Glomerular visceral epithelial cell (primary cell): ENCODE results near the gene SIN3B.
A peak's percentile ranks its signal among the peaks of the same experiment; 100 is the strongest.
"Not testable (repeated sequence)": the region's sequence is repeated elsewhere in the genome, so short reads cannot be mapped to it uniquely, and the experiment has no call there.

ENCODE experiments used
- DNase-seq: peaks from one replicate; pipeline ENCODE4 v3.0.0-alpha.2; 2016; ENCODE audit errors: extremely low spot score

The SIN3B gene

DNA sequence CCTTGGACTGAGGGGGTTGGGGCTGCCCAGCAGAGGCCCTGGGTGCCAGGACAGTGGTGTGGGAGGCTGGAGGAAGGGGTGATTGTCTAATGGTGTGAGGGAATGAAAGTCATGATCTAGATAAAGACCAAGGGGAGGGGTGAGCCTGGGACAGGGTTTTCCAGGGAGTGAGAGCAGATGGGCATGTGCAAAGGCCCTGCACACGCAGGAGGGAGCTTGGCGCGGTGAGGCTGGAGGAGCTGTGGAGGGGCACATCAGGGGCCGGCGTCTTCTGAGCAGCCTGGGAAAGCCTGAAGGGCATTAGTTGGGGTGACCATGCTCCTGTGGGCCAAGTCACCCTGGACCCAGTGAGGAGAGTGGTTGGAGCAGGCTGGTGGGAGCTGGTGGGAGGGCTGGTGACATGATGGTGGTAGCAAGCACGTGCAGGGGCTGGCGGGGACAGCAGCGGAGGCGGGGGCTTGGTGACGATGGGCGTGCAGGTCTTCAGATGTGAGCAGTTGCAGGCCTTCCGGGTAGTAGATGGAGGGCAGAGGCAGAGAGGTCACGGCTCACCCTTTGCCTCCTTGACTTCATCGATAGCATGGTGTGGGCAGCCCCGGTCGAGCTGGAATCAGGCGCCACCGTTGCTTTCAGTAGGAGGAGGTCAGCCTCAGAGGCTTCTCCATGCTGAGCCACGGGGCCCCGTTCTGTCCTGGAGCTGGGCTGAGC is 39.4 kb downstream of the SIN3B start:
- no peak for DNase-seq

DNA sequence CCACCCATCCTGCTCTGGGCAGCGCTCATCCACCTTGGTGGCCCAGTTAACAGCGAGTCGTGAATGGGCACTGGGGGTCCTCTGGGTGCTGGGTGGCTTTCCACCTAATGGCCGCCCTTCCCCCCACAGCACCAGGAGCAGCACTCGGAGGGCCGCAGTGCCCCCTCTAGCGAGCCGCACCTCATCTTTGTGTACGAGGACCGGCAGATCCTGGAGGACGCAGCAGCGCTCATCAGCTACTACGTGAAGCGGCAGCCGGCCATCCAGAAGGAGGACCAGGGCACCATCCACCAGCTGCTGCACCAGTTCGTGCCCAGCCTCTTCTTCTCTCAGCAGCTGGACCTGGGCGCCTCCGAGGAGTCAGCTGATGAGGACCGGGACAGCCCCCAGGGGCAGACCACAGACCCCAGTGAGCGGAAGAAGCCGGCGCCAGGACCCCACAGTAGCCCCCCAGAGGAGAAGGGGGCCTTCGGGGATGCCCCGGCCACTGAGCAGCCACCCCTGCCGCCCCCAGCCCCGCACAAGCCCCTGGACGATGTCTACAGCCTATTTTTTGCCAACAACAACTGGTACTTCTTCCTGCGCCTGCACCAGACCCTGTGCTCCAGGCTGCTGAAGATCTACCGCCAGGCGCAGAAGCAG is 40.3 kb downstream of the SIN3B start:
- DNase-seq: no peak

DNA sequence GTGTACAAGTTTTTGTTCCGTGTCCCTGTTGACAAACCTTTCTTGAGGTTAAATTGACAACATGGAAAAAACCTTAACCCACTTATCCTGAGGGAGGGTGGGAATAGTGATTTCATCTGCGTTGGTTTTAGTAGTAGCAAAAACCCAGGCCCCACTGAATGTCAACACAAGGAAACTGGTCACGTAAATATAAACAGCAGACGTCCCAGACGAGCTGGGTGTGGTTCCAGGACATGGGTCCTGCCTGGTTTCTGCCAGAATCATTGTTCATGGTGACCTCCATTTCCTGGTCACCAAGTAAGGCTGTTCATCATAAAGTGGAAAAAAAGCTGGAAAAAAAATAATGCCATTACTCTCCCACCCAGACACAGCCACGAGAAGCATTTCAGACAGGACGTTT is 42.7 kb downstream of the SIN3B start:
- DNase-seq: no peak

DNA sequence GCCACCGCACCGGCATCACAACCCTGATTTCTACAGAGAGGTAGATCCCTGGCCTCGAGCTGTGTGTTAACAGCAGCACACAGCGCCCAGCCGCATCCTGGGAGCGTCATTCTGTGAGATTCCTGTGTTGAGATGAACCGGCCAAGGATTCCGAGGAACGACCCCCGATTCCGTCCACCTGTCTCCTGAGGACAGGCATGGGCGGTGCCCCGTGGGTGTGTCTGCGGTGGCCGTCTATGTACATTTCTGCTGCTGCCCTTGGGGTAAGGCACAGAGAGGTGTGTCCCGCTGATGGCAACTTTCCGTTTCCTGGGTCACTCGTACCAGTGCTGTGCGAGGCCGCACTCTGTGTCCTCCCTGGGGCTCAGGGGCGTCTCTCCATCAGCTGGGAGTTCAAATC is 43.5 kb downstream of the SIN3B start:
- no peak for DNase-seq

DNA sequence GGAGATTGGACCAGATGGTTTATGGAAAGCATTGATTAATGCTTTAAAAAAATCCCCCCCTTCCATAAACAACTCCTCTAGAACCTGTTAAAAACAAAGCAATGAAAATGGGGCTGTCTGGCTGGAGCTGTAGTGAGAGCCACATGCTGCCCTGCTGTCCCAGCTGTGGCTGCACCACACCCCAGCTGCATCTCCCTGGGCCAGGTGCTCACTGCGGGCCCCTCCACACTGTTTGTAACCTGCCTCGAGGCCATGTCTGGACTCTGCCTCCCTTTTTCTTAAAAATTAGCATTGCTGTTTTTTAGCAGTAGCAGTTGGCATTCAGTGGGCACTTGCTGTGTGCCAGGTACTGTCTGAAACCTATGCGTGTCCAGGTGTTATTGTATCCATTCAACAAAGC is 44.4 kb downstream of the SIN3B start:
- DNase-seq: no peak

DNA sequence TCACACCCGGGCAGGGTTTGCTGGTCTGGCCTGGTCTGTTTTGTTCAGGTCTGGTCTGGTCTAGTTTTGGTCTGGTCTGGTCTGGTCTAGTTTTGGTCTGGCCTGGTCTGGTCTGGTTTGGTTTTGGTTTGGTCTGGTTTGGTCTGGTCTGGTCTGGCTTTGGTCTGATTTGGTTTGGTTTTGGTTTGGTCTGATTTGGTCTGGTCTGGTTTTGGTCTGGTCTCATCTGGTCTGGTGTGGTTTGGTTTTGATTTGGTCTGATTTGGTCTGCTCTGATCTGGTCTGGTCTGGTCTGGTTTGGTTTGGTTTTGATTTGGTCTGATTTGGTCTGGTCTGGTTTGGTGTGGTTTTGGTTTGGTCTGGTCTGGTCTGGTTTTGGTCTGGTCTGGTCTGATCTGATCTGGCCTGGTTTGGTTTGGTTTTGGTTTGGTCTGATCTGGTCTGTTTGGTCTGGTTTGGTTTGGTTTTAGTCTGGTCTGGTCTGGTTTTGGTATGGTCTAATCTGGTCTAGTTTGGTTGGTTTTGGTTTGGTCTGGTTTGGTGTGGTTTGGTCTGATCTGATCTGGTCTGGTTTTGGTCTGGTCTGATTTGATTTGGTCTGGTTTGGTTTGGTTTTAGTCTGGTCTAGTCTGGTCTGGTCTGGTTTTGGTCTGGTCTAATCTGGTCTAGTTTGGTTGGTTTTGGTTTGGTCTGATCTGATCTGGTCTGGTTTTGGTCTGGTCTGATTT is 45.2 kb downstream of the SIN3B start:
- DNase-seq: no peak

DNA sequence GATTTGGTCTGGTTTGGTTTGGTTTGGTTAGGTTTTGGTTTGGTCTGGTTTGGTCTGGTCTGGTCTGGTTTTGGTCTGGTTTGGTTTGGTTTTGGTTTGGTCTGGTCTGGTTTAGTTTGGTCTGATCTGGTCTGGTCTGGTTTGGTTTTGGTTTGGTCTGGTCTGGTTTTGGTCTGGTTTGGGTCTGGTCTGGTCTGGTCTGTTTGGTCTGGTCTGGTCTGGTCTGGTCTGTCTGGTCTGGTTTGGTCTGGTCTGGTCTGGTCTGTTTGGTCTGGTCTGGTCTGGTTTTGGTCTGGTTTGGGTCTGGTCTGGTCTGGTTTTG is 45.7 kb downstream of the SIN3B start:
- not testable (repeated sequence) for DNase-seq

DNA sequence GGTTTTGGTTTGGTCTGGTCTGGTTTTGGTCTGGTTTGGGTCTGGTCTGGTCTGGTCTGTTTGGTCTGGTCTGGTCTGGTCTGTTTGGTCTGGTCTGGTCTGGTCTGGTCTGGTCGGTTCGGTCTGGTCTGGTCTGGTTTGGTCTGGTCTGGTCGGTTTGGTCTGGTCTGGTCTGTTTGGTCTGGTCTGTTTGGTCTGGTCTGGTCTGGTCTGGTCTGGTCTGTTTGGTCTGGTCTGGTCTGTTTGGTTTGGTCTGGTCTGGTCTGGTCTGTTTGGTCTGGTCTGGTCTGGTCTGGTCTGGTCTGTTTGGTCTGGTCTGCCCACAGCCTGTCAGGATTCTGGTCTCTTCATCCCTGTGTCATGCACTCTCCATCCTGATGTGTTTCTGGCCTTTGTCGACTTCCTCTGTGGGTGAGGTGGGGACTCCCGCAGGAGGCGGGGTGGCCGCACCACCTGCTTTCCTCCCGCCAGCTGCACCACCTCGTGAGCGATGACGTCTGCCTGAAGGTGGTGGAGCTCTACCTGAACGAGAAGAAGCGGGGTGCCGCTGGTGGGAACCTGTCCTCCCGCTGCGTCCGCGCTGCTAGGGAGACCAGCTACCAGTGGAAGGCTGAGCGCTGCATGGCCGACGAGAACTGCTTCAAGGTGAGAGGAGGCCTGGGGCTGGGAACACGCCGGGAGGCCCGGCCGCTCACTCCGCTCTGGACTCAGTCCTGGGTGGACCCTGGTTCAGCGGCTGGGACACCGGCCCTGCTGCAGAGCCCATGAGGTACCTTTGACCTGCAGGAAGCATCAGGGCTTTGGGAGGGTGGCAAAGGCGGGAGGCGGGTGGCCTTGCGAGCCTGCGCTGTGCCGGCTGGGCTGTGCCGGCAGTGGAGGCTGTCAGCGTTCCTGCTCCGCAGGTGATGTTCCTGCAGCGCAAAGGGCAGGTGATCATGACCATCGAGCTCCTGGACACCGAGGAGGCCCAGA is 46.7 kb downstream of the SIN3B start:
- DNase-seq: no peak

DNA sequence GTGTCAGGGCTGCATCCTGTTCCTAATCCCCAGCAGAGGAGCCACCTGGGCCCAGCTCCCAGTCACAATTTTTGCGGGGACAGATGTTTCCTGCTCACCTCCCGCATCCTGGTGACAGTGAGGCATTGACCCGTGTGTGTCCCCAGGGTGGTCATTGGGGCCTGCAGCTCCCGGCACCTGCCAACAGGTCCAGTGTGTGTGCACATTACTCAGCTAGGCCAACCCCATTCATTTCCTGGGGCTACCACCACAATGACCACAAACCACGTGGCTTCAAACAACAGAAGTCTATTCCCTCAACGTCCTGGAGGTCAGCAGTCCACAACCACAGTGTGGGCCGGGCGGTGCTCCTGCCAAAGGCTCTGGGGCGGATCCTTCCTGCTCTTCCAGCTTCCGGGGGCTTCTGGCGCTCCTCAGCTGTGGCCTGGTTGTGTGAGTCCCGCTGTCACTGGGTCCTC is 47.7 kb downstream of the SIN3B start:
- peak; percentile 88 for DNase-seq

DNA sequence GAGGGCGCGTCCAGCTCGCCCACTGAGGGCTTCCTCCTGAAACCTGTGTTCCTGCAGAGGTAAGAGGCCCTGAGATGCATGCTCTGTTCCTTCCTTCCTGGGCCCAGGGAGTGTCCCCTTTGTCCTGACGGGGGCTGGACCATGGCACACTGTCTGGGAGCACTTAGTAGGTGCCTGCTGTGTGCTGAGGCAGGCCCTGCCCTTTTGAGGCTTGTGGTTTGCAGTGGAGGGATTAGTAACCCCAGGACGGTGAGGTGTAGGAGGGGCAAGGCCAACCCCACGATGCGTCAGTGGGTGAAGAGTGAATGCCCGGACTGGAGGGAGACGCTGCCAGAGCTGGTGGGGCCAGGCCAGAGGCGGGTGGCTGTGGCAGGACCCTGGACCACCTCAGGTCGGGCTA is 48.4 kb downstream of the SIN3B start:
- DNase-seq: peak; percentile 18

DNA sequence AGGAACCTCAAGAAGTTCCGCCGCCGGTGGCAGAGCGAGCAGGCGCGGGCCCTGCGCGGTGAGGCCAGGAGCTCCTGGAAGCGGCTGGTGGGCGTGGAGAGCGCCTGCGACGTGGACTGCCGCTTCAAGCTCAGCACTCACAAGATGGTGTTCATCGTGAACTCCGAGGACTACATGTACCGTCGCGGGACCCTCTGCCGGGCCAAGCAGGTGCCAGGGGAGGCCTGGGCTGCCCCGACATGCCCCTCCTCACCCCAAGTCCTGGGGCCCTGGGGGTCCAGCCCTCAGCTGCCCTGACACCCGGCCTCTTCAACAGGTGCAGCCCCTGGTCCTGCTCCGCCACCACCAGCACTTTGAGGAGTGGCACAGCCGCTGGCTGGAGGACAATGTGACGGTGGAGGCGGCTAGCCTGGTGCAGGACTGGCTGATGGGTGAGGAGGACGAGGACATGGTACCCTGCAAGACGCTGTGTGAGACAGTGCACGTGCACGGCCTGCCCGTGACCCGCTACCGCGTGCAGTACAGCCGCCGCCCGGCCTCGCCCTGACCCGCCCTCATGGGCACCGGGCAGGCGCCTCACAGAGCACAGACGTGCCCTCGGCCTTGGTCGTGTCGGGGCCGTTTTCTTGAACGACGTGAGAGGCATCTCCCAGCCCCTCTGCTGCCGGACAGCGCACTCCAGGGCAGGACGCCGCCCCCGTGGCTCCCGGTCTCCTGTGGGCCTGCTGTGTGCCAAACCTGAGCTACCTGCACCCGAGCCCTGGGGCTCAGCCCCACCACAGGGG is 49.2 kb downstream of the SIN3B start:
- no peak for DNase-seq

DNA sequence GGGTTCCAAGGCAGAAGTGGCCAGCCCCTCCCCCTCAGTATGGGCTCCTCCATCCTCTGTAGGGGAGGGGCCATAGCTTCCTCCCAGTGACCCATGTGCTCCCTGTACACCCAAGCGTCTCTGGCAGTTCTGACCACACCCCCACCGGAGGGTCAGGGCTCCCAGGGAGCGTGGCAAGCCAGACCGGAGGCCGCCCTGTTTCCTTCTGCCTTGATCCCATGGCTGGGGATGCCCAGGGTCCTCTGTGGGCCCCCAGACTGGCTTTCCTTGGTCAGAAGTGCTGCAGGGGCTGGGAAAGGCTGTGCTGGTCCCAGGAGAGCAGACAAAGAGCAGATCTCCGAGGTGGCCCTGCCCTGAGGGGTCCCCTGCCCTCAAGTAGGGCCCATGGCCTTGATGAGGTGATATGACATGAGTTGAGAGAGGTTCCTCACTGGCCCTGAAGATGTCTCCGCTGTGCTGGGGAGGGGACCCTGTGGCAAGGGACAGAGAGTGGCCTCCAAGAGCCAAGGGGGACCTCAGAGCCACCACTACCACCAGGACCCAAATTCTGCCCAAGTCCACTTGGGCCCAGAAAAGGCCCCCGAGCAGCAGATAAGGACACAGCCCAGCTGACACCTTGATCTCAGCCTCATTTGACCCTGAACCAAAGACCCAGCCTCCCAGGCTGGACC is 51.8 kb downstream of the SIN3B start:
- DNase-seq: no peak

DNA sequence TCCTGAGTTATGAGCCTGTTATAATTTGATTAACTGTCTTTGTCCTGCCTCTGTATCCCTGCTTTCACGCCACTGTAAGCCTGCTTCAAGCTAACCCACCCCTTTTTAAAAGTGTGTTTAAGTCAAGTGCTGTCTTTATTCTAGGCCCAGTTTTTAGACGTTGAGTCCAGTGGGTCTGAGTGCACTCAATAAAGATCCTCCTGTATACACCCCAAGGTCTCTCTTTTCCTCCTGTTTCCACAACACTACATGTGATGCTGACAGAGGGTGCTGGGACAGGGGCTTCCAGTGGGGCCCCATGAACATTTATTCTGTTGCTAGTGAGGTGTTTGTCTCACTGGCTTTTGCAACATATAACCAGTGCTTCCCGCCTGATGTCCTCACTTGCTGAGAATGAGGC is 52.9 kb downstream of the SIN3B start:
- DNase-seq: no peak

DNA sequence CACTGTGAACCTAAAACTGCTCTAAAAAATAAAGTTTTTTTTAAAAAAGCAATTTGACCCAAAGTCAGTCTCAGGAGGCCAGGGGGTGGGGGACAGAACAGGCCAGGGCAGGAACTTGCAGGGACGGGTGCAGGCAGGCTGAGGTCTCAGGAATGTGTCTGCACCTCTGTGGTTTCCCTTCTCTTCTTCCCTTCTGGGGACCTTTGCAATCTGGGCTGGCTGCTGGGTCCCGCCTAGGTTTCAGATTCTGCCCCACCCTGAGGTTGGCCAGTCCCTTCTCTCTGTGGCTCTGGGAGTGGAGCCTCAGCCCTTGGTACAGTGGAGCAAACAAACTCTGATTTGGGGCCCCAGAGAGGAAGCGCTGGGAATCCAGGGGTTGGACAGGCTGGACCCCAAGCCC is 54.3 kb downstream of the SIN3B start:
- peak; percentile 21 for DNase-seq

DNA sequence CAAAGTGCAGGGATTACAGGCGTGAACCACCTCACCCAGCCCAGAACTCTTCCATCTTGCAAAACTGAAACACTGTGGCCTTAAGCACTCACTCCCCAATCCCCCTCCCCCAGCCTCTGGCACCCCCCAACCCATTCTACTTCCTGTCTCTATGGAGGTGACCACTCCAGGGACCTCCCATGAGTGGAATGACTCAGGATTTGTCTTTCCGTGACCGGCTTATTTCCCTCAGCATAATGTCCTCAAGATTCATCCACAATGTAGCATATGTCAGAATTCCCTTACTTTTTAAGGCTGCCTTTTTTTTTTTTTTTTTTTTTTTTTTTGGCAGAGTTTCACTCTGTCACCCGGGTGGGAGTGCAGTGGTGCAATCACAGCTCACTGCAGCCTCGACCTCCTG is 56.0 kb downstream of the SIN3B start:
- DNase-seq: peak; percentile 32

DNA sequence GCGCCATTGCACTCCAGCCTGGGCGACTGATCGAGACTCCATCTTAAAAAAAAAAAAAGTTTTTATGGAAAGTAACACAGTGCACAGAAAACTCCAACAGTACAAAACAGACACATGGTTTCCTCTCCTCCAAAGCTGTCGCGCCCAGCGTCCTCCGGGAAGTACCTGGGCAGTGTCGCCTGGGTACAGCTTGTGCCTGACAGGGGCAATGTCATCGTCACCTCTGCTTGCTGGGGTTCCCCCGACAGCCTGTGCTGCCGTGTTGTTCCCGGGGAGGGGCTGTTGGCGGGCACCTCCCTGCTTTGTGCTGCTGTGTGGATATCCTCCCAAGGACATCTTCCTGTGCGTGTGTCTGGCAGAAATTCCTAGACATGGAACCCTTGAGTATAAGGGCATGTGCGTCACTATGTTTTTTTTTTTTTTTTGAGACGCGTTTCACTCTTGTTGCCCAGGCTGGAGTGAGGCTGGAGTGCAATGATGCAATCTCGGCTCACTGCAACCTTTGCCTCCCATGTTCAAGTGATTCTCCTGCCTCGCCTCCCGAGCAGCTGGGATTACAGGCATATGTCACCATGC is 57.2 kb downstream of the SIN3B start:
- peak; percentile 13 for DNase-seq

DNA sequence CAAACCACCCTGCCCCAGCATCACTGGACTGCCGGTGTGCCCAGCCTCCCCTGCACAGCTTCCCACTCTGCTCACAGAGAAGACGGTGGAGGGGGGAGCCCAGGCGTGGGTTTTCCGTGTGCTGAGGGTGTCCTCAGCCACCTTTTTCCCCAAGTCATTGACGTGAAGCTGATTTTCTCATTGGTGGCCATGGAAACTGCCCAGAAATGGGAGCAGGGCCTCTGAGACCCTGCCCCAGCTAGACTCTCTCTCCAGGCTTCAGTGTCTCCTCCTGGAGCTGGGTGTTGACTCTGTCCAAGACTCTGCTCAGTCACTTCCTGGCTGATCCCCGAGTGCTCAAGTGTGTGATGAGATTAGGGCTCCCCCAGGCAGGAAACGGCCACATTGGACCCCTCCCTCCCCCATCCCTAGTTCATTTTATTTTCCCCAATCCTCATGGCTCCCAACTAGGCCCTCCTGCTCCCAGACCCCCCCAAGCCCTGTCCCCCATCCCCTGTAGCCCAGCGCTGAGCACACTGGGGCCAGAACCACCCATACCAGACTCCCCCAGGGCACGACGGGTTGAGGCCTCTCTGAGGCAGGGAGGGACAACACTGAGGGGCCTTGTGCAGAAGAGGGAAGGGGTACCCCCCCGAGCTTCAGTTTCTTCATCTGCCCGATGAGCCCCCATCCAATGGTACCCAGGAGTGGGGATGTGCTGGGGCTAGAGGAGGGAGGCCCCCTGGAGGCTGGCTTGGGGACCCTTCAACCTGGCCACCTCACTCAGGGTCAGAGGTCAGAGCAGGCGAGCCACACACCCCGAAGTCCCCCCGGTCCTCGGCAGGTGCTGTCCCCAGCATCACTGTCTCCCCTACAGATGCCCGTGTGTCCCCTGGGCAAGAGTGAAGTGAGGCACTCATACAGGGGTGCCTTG is 58.4 kb downstream of the SIN3B start:
- no peak for DNase-seq

DNA sequence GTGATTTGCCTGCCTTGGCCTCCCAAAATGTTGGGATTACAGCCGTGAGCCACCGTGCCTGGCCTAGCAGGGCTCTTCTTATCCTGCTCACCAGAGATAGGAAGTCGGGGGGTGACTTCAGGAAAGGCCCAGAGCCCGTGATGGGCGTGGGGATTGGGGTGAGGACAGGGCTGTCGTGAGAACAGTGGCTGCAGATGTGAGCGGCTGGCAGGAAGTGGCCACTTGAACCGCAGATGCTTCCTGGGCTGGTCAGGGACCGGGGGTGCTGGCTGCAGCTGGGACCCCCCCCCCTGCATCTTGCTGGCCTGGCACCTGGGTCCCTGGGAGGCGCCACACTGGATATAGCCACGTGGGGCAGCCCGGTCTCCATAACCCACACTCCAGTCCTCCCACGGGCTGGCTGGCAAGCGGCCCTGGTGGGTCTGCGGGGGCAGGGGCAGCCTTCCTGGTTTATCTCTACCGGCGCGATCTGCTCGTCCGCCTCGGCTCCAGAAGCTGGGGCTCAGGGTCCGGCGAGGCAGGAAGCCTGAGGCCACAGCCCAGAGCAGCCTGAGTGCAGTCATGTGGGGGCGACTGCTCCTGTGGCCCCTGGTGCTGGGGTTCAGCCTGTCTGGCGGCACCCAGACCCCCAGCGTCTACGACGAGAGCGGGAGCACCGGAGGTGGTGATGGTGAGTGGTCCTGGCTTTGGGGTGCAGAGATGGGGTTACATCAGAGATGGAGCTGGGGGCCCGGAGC is 59.6 kb downstream of the SIN3B start, which contains the start of gene F2RL3:
F2RL3 (plus strand) TSS at position 371 of the 737 bp plus-strand sequence; CDS start at position 562, 191 bp downstream.
- peak; percentile 60 for DNase-seq
